HEK293 (cell line): ENCODE data around the gene ARL4A.

Experiments
- CTCF ChIA-PET: fragments of 350-600 bp; formaldehyde crosslinking; extraction: SDS; loops from one replicate; lab custom pipeline; 2021; ENCODE audit warnings: antibody characterized with exemption; lab: Yijun Ruan, JAX
- POLR2A ChIA-PET: fragments of 300-600 bp; formaldehyde crosslinking; extraction: SDS; loops from one replicate; lab custom pipeline; 2020; ENCODE audit warnings: antibody characterized with exemption, inconsistent platforms; lab: Yijun Ruan, JAX
- H3K27ac ChIP-seq: fragments of 200-500 bp; sonication (Bioruptor generic); 2 replicates; pipeline ENCODE4 v1.5.1; 2014; ENCODE audit warnings: low read depth, low read length, control low read depth, inconsistent platforms; ENCODE audit errors: extremely low read depth
- H3K36me3 ChIP-seq, 2 experiments: fragments of 200-500 bp in 1 of 2; sonication (Bioruptor generic) in 1 of 2; 1 replicate in 1 of 2; 2 replicates in 1 of 2; pipeline ENCODE4 v1.5.1; 2014 to 2017; ENCODE audit warnings: inconsistent platforms in 2 of 2, low read length in 2 of 2; ENCODE audit not compliant: control insufficient read depth in 2 of 2, insufficient read depth in 1 of 2
- H3K4me1 ChIP-seq: fragments of 200-500 bp; sonication (Bioruptor generic); 2 replicates; pipeline ENCODE4 v1.5.1; 2014; ENCODE audit warnings: mild to moderate bottlenecking, low read length, inconsistent platforms; ENCODE audit not compliant: control insufficient read depth, insufficient read depth
- H3K4me3 ChIP-seq: 2 replicates; pipeline ENCODE4 v1.5.1; 2011; ENCODE audit warnings: low read depth, mild to moderate bottlenecking, control low read depth, low read length, moderate library complexity
- H3K9me3 ChIP-seq: fragments of 200-500 bp; sonication (Bioruptor generic); 2 replicates; pipeline ENCODE4 v1.5.1; 2014; ENCODE audit warnings: low read depth, low read length, inconsistent platforms; ENCODE audit not compliant: control insufficient read depth, insufficient read depth
- EGR2 ChIP-seq: fragments of 450-650 bp; formaldehyde crosslinking; IDR thresholded peaks from 2 replicates; pipeline ENCODE4 v1.5.1; 2016; ENCODE audit warnings: low read depth, missing biosample characterization, missing genetic modification characterization
- GLIS1 ChIP-seq: fragments of 450-650 bp; formaldehyde crosslinking; IDR thresholded peaks from 2 replicates; pipeline ENCODE4 v1.5.1; 2016; ENCODE audit warnings: missing biosample characterization, missing genetic modification characterization
- OSR2 ChIP-seq: fragments of 450-650 bp; formaldehyde crosslinking; IDR thresholded peaks from 2 replicates; pipeline ENCODE4 v1.5.1; 2016; ENCODE audit warnings: missing biosample characterization, missing genetic modification characterization
- ZBTB21 ChIP-seq: fragments of 450-650 bp; formaldehyde crosslinking; IDR thresholded peaks from 2 replicates; pipeline ENCODE4 v1.5.1; 2017; ENCODE audit warnings: missing biosample characterization, missing genetic modification characterization
- ZBTB48 ChIP-seq: fragments of 450-650 bp; formaldehyde crosslinking; IDR thresholded peaks from 2 replicates; pipeline ENCODE4 v1.5.1; 2016; ENCODE audit warnings: missing biosample characterization, missing genetic modification characterization
- ZBTB8A ChIP-seq: fragments of 450-650 bp; formaldehyde crosslinking; IDR thresholded peaks from 2 replicates; pipeline ENCODE4 v1.5.1; 2016; ENCODE audit warnings: missing biosample characterization, missing genetic modification characterization
- ZFHX2 ChIP-seq: fragments of 450-650 bp; formaldehyde crosslinking; conservative IDR thresholded peaks from 2 replicates; pipeline ENCODE4 v1.5.1; 2016; ENCODE audit warnings: missing biosample characterization, missing genetic modification characterization
- ZFP3 ChIP-seq: fragments of 450-650 bp; formaldehyde crosslinking; IDR thresholded peaks from 2 replicates; pipeline ENCODE4 v1.5.1; 2016; ENCODE audit warnings: low read depth, missing biosample characterization, missing genetic modification characterization
- ZIC2 ChIP-seq: fragments of 450-650 bp; formaldehyde crosslinking; IDR thresholded peaks from 2 replicates; pipeline ENCODE4 v1.5.1; 2016; ENCODE audit warnings: missing biosample characterization, missing genetic modification characterization
- ZNF112 ChIP-seq: fragments of 450-650 bp; formaldehyde crosslinking; IDR thresholded peaks from 2 replicates; pipeline ENCODE4 v1.5.0; 2017; ENCODE audit warnings: missing biosample characterization, missing genetic modification characterization
- ZNF175 ChIP-seq: fragments of 450-650 bp; formaldehyde crosslinking; IDR thresholded peaks from 2 replicates; pipeline ENCODE4 v1.5.1; 2016; ENCODE audit warnings: missing biosample characterization, missing genetic modification characterization
- ZNF24 ChIP-seq: fragments of 450-650 bp; formaldehyde crosslinking; IDR thresholded peaks from 2 replicates; pipeline ENCODE4 v1.5.1; 2016; ENCODE audit warnings: missing biosample characterization, missing genetic modification characterization
- ZNF311 ChIP-seq: fragments of 450-650 bp; formaldehyde crosslinking; IDR thresholded peaks from 2 replicates; pipeline ENCODE4 v1.5.1; 2017; ENCODE audit warnings: missing biosample characterization, missing genetic modification characterization, borderline replicate concordance
- ZNF366 ChIP-seq: fragments of 450-650 bp; formaldehyde crosslinking; conservative IDR thresholded peaks from 2 replicates; pipeline ENCODE4 v1.5.1; 2016; ENCODE audit warnings: missing biosample characterization, missing genetic modification characterization
- ZNF37A ChIP-seq: fragments of 450-650 bp; IDR thresholded peaks from 2 replicates; pipeline ENCODE4 v1.5.1; 2018; ENCODE audit warnings: missing biosample characterization, missing genetic modification characterization
- ZNF514 ChIP-seq: fragments of 450-650 bp; formaldehyde crosslinking; IDR thresholded peaks from 2 replicates; pipeline ENCODE4 v1.5.1; 2016; ENCODE audit warnings: missing biosample characterization, missing genetic modification characterization
- ZNF561 ChIP-seq: fragments of 450-650 bp; IDR thresholded peaks from 2 replicates; pipeline ENCODE4 v1.5.1; 2018; ENCODE audit warnings: missing biosample characterization, missing genetic modification characterization, borderline replicate concordance
- ZNF600 ChIP-seq: fragments of 450-650 bp; formaldehyde crosslinking; IDR thresholded peaks from 2 replicates; pipeline ENCODE4 v1.5.1; 2016; ENCODE audit warnings: missing biosample characterization, missing genetic modification characterization
- ZNF624 ChIP-seq: fragments of 450-650 bp; formaldehyde crosslinking; IDR thresholded peaks from 2 replicates; pipeline ENCODE4 v1.5.1; 2017; ENCODE audit warnings: missing biosample characterization, missing genetic modification characterization
- ZNF791 ChIP-seq: fragments of 450-650 bp; formaldehyde crosslinking; IDR thresholded peaks from 2 replicates; pipeline ENCODE4 v1.5.1; 2016; ENCODE audit warnings: missing biosample characterization, missing genetic modification characterization
- TF ChIP-seq, protein P1 (sequence below): fragments of 450-650 bp; formaldehyde crosslinking; IDR thresholded peaks from 2 replicates; pipeline ENCODE4 v1.5.1; 2016; ENCODE audit warnings: missing biosample characterization, missing genetic modification characterization, low read depth
- TF ChIP-seq, protein P2 (sequence below): fragments of 450-650 bp; formaldehyde crosslinking; IDR thresholded peaks from 2 replicates; pipeline ENCODE4 v1.5.1; 2016; ENCODE audit warnings: missing biosample characterization, missing genetic modification characterization, borderline replicate concordance
- TF ChIP-seq, protein P3 (sequence below): fragments of 450-650 bp; formaldehyde crosslinking; IDR thresholded peaks from 2 replicates; pipeline ENCODE4 v1.5.1; 2017; ENCODE audit warnings: missing biosample characterization, missing genetic modification characterization
- TF ChIP-seq, protein P4 (sequence below): fragments of 450-650 bp; IDR thresholded peaks from 2 replicates; pipeline ENCODE4 v1.5.1; 2018; ENCODE audit warnings: missing biosample characterization, mild to moderate bottlenecking, missing genetic modification characterization
- TF ChIP-seq, protein P5 (sequence below): fragments of 450-650 bp; formaldehyde crosslinking; IDR thresholded peaks from 2 replicates; pipeline ENCODE4 v1.5.1; 2017; ENCODE audit warnings: missing biosample characterization, missing genetic modification characterization
- TF ChIP-seq, protein P6 (sequence below): fragments of 450-650 bp; formaldehyde crosslinking; IDR thresholded peaks from 2 replicates; pipeline ENCODE4 v1.5.1; 2016; ENCODE audit warnings: missing biosample characterization, missing genetic modification characterization

The ARL4A gene

DNA sequence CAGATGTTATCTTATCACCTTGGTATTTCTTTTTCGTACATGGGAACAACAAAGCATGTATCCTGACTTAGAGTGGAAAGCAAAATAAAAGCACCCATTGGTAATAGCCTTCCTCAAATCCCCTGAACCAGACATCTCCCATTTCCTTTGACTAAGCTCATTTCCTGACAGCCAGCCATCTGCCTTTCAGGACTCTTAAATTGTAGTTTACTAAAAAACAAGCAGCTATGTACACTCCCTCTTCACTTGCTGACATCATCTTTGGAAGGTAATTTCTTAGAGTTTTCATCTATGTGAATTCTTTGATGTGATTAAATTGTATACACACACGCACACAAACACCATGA lies 40.7 kb downstream of the ARL4A start:
- Histone ChIP-seq H3K27ac (no peak overlapping the region), H3K36me3 (no peaks in the 10 kb centered on the region), H3K4me3 (no peak overlapping the region), H3K4me1 (peaks cover 6% of the 10 kb centered on the region), H3K9me3 (no peaks in the 10 kb centered on the region)
- ChIA-PET POLR2A (interaction anchor here (2.4 kb wide), 1 partner anchor 41 kb away, joined by 9 read pairs; the partner anchor contains the start of gene ARL4A), CTCF (interaction anchor here (0.5 kb wide), 1 partner anchor 281 kb away, joined by 3 read pairs; no protein-coding TSS in a partner anchor)
- TF ChIP-seq ZNF366 (tag by site-specific recombination) (no peak), ZNF561 (tag by site-specific recombination) (no peak), ZBTB21 (tag by site-specific recombination) (no peak)
- TF ChIP-seq, protein P1, sequence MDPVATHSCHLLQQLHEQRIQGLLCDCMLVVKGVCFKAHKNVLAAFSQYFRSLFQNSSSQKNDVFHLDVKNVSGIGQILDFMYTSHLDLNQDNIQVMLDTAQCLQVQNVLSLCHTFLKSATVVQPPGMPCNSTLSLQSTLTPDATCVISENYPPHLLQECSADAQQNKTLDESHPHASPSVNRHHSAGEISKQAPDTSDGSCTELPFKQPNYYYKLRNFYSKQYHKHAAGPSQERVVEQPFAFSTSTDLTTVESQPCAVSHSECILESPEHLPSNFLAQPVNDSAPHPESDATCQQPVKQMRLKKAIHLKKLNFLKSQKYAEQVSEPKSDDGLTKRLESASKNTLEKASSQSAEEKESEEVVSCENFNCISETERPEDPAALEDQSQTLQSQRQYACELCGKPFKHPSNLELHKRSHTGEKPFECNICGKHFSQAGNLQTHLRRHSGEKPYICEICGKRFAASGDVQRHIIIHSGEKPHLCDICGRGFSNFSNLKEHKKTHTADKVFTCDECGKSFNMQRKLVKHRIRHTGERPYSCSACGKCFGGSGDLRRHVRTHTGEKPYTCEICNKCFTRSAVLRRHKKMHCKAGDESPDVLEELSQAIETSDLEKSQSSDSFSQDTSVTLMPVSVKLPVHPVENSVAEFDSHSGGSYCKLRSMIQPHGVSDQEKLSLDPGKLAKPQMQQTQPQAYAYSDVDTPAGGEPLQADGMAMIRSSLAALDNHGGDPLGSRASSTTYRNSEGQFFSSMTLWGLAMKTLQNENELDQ = no peak

DNA sequence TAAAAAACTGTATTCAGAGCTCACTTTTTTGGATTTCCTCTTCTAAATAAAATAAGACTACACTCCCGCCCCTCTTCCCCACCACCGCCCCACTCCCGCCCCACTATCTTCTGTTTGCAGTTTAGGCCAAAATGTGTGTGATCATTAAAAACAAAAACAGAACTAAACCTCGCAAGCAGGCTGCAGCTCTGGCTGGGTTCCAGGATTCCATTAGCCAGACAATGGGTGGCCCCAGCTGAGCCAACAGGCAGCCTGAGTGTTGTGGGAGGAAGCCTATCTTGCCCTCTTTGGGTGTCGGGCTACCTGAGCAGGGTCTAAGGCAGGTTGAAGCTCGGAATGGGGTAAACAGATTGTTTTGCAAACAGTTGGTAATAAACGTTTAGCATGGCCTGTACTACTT lies 41.7 kb downstream of the ARL4A start:
- Histone ChIP-seq H3K4me3 (no peak overlapping the region), H3K4me1 (peaks cover 6% of the 10 kb centered on the region), H3K36me3 (no peaks in the 10 kb centered on the region), H3K27ac (no peak overlapping the region), H3K9me3 (no peaks in the 10 kb centered on the region)
- CTCF ChIA-PET = interaction anchor here (0.6 kb wide), 1 partner anchor 304 kb away, joined by 3 read pairs; no protein-coding TSS in a partner anchor
- POLR2A ChIA-PET = interaction anchor here (1.2 to 2.4 kb wide), 2 partner anchors 39 to 42 kb away, joined by 3 to 9 read pairs; partner anchors contain the start of gene ARL4A
- TF ChIP-seq ZNF311 (no peak), OSR2 (peak; percentile 85), ZNF24 (tag by site-specific recombination) (no peak), GLIS1 (tag by site-specific recombination) (peak; percentile 36; the same call in 1 of the 2 replicates), ZNF112 (tag by site-specific recombination) (no peak), ZBTB48 (tag by site-specific recombination) (no peak), ZNF37A (tag by site-specific recombination) (no peak), ZFP3 (tag by site-specific recombination) (no peak), ZBTB8A (tag by site-specific recombination) (peak; percentile 69), ZNF791 (tag by site-specific recombination) (no peak), ZNF514 (no peak), ZNF624 (tag by site-specific recombination) (no peak), ZFHX2 (tag by site-specific recombination) (0 out of 2 replicates have a peak, but pooled peaks have one; percentile 9), ZIC2 (tag by site-specific recombination) (0 out of 2 replicates have a peak, but pooled peaks have one; percentile 17), ZNF175 (tag by site-specific recombination) (no peak), ZNF600 (tag by site-specific recombination) (no peak), EGR2 (tag by site-specific recombination) (no peak)
- TF ChIP-seq, protein P2, sequence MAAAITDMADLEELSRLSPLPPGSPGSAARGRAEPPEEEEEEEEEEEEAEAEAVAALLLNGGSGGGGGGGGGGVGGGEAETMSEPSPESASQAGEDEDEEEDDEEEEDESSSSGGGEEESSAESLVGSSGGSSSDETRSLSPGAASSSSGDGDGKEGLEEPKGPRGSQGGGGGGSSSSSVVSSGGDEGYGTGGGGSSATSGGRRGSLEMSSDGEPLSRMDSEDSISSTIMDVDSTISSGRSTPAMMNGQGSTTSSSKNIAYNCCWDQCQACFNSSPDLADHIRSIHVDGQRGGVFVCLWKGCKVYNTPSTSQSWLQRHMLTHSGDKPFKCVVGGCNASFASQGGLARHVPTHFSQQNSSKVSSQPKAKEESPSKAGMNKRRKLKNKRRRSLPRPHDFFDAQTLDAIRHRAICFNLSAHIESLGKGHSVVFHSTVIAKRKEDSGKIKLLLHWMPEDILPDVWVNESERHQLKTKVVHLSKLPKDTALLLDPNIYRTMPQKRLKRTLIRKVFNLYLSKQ (tag by site-specific recombination) = no peak
- TF ChIP-seq, protein P3, sequence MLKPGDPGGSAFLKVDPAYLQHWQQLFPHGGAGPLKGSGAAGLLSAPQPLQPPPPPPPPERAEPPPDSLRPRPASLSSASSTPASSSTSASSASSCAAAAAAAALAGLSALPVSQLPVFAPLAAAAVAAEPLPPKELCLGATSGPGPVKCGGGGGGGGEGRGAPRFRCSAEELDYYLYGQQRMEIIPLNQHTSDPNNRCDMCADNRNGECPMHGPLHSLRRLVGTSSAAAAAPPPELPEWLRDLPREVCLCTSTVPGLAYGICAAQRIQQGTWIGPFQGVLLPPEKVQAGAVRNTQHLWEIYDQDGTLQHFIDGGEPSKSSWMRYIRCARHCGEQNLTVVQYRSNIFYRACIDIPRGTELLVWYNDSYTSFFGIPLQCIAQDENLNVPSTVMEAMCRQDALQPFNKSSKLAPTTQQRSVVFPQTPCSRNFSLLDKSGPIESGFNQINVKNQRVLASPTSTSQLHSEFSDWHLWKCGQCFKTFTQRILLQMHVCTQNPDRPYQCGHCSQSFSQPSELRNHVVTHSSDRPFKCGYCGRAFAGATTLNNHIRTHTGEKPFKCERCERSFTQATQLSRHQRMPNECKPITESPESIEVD = peak; percentile 39
- TF ChIP-seq, protein P4, sequence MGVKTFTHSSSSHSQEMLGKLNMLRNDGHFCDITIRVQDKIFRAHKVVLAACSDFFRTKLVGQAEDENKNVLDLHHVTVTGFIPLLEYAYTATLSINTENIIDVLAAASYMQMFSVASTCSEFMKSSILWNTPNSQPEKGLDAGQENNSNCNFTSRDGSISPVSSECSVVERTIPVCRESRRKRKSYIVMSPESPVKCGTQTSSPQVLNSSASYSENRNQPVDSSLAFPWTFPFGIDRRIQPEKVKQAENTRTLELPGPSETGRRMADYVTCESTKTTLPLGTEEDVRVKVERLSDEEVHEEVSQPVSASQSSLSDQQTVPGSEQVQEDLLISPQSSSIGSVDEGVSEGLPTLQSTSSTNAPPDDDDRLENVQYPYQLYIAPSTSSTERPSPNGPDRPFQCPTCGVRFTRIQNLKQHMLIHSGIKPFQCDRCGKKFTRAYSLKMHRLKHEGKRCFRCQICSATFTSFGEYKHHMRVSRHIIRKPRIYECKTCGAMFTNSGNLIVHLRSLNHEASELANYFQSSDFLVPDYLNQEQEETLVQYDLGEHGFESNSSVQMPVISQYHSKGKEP = peak; percentile 61; the same call in 1 of the 2 replicates
- TF ChIP-seq, protein P5, sequence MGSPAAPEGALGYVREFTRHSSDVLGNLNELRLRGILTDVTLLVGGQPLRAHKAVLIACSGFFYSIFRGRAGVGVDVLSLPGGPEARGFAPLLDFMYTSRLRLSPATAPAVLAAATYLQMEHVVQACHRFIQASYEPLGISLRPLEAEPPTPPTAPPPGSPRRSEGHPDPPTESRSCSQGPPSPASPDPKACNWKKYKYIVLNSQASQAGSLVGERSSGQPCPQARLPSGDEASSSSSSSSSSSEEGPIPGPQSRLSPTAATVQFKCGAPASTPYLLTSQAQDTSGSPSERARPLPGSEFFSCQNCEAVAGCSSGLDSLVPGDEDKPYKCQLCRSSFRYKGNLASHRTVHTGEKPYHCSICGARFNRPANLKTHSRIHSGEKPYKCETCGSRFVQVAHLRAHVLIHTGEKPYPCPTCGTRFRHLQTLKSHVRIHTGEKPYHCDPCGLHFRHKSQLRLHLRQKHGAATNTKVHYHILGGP (tag by site-specific recombination) = no peak
- TF ChIP-seq, protein P6, sequence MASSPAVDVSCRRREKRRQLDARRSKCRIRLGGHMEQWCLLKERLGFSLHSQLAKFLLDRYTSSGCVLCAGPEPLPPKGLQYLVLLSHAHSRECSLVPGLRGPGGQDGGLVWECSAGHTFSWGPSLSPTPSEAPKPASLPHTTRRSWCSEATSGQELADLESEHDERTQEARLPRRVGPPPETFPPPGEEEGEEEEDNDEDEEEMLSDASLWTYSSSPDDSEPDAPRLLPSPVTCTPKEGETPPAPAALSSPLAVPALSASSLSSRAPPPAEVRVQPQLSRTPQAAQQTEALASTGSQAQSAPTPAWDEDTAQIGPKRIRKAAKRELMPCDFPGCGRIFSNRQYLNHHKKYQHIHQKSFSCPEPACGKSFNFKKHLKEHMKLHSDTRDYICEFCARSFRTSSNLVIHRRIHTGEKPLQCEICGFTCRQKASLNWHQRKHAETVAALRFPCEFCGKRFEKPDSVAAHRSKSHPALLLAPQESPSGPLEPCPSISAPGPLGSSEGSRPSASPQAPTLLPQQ (tag by site-specific recombination) = 0 out of 2 replicates have a peak, but pooled peaks have one; percentile 29
